22Rv1 (cell line): ENCODE measurements around the gene UBAC1.

Source experiments
- CTCF ChIP-seq: fragments of 450-650 bp; IDR thresholded peaks from 2 replicates; pipeline ENCODE4 v1.5.1; 2017; ENCODE audit warnings: mild to moderate bottlenecking
- ZFX ChIP-seq: fragments of 450-650 bp; IDR thresholded peaks from 2 replicates; pipeline ENCODE4 v1.6.1; 2017; ENCODE audit warnings: antibody characterized with exemption, borderline replicate concordance

DNA sequence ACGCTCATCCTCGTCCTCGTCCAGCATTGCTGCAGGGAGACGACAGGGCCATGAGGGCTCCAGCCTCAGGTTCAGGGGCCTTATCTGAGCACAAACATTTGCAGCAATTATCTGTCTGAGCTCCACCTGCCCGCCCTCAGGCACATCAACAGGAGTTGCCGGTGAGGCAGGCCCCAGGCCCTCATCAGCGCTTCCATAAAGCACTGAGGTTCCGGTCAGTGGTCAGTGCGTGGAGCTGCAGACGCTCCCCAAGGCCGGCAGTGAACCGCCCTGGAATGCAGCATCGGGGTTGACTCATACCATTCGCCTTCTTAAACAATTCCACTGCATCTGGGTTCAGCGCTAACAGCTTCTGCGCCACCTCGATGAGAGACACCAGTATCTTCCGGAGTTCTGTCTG lies 15.2 kb downstream of the UBAC1 start:
- TF ChIP-seq CTCF (no peak), ZFX (no peak)
